Activated CD4-positive, alpha-beta T cell treated with anti-CD3 and anti-CD28 coated beads, Interleukin-2, amount 50 U/mL, for 4 hours (primary cell): ENCODE results near the gene TMEM51.

Source experiments
- DNase-seq, 2 experiments: peaks; one replicate each; pipeline ENCODE4 v3.0.0-alpha.2; 2020

TMEM51 gene

DNA sequence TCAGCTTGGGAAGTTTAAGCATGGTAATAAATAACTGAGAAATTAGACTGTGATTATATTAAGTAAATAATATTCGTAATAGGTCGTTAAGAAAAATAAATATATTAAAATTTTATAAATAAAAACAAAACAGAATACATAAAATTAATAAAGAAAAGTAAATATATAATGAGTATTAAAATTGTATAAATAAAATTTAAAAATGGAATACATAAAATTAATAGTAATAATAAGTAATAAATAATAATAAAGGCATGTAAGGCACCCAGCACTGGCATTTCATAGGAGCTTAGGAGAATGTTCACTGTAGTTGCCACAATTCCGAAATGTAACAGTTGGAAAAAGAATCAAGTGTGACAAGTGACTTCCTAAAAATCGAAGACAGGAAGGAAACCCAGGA is 47.7 kb downstream of the TMEM51 start:
- no peak for DNase-seq

- DNase-seq = no peak
Measured at GRCh38 chr1:15201849-15202551, 48.5 kb downstream of the TMEM51 start.

GRCh38 chr1:15204931-15205330 is 51.4 kb downstream of the TMEM51 start:
- no peak for DNase-seq

DNA sequence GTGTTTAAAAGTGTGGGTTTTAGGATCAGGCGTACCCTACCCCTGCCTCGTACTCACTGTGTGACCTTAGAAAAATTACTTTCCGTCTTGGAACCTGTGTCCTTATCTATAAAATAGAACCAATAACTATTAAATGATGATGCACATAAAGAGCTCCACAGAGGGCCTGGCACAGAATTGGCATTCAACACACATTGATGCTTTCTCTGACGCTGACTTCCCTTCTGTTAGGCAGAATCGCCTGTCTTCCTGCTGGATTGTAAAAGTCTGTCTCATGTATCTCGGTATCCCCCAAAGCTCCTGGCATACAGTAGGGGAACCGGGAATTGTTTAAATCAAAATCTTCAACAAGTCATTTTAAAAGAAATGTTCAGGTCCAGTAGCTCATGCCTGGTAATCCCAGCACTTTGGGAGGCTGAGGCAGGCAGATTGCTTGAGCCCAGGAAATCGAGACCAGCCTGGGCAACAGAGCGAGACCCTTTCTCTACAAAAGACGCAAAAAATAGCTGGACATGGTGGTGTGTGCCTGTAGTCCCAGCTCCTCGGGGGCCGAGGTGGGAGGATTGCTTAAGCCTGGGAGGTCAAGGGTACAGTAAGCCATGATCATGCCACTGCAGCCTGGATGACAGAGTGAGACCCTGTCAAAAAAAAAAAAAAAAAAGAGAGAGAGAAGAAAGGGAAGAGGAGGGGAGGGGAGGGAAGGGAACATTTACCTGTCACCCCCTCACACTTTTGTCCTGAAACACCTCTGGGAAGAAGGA is 52.2 kb downstream of the TMEM51 start:
- no peak for DNase-seq

DNA sequence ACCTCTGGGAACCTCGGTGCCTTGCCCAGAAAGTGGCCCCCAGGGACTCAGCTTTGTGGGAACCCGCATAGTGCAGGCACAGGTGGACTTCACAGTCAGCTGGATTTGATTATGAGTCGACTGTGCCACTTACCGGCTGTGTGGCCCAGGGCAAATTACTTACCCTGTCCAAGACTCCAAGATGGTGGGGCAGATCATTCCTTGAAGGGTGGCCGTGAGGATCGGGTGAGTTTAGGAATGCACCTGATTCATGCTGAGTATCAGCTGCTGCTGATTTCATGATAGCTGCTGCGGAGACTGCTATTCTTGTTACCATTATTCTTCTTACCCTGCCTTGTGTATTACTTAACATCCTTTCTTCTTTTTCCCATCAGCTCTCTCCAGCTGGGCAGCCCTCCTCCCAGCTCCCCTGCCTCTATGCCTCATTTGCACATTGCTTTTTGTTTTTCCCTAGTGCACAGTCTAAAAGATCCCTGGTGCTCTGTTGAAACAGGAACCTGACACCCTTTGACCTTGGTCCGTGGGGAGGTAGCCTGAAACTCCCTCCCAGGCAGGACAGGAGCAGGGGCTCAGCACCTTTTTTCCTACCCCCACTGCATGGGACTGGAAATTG is 53.0 kb downstream of the TMEM51 start:
- DNase-seq = no peak

DNA sequence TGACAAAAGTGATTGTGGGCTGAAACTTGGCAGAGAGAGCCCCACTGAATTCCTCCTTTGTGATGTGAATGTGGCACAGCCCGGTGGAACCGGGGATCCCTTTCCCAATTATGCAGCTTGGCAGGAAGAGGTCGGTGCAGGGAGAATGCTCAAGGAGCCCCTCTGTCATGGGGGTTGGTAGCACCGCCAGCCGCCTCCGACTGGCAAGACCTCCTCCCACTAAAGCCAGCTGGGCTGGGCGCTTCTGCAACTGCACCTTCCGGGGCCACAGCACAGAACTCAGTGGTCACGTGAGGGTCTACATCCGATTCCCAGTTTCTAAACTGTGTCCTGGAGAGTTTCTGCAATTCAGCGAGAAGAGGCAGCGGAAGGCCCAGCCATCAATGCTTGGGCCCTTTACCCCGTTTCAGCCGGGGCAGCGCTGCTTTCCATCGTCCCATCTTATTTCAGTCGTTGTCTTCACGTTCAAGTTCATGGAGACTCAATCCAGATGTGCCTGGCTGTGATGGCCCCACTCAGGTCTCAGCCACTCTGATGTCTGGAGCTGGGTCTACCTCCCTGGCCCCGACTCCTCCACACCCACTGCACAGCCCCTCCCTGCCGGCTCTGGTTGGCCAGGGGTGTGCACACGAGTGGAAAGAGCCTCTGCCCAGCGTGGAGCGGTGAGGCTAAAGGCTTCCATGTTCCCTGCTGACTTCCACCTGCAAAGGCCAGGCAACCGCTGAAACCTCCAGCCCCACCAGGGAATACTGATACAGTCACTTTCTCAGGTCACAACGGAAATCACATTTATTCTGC is 53.7 kb downstream of the TMEM51 start:
- no peak for DNase-seq

DNA sequence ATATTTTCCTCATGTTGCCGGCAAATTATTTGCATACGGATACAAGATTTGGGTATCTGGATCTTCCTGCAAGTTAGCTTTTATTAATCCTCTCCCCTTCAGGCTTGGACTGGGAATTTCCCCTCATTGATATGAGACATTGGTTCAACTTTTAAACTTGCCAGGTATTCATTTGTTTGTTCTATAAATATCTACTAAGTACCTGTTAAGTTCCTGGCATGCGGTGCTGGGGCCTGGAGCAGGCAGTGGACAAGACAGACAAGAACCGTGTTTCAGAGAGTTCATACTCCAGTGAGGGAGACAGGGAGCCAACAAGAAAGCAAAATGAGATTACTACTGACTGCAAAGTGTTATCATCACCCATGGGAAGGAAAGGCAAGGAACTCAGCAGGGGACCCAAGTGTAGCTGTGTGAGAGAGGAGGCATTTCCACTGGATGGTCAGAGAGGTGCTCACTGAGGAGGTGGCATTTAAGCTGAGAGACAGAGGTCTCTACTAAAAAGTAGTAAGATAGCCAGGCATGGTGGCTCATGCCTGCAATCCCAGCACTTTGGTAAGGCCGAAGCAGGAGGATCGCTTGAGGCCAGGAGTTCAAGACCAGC is 54.4 kb downstream of the TMEM51 start:
- no peak for DNase-seq

GRCh38 chr1:15210651-15211375 is 57.3 kb downstream of the TMEM51 start:
- DNase-seq = no peak

DNA sequence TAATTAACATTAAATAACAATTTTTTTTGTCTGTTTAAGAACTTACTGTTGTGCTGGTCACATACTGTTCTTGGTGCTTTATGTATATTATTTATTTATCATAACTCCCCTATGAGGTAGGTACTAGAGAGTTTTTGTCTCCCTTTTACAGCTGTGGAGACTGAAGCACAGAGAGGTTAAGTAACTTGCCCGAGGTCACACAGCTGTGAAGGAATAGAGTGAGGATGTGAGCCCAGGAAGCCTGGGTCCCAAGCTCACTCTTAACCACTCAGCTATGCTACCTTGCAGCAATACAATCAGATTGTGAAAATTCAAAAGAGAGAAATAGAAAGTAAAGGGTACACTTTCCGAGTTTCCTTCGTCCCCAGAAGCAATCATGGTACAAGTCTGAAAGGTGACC is 57.9 kb downstream of the TMEM51 start:
- DNase-seq = no peak

DNA sequence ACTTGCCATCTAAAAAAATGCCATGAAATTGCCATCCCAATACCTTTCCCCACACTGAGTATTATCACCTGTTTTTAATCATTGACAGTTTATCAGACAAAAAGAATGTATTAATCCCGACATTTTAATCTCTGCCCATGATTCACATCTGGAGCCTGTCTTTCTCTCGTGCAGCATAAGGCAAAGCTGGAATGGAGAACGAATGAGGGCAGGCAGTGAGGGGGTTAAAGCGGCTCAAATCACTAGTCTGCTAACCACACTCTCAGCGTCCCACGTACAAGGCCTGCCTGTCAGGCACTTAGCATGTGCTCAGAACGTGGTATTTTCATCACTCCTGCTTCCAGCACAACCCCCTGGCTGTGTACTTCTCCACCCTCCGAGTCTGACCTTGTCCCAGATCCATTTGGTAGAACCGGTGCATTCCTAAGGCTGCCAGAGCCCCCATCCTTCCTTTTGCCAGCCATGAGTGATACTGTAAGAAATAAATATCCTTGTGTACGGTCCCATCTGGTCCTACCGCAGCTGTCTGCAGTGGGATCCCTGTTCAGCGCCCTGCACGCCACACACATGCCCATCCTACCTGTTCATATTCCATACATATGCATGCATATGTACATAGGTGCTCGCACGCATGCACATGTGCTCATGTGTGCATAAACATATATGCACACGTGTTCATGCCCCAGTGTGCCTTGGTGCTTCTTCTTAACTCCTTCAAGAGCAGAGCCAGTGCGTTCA is 58.8 kb downstream of the TMEM51 start:
- DNase-seq = no peak

DNA sequence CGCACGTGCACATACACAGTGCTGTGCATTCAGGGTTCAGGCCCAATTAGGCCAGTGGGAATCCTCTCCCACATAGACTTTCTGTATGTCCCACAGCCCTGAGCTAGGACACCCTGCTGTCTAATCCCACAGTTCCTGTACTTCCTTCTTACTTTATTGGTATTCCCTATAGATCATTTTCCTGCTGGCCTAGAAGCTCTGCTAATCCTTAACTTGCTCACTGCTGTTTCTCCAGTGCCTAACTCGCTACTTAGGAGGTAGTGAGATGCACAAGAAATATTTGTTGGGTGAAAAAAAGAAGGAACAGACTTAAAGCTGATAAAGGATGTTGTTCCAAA is 59.4 kb downstream of the TMEM51 start:
- no peak for DNase-seq

GRCh38 chr1:15213341-15213821 is 59.8 kb downstream of the TMEM51 start:
- no peak for DNase-seq

DNA sequence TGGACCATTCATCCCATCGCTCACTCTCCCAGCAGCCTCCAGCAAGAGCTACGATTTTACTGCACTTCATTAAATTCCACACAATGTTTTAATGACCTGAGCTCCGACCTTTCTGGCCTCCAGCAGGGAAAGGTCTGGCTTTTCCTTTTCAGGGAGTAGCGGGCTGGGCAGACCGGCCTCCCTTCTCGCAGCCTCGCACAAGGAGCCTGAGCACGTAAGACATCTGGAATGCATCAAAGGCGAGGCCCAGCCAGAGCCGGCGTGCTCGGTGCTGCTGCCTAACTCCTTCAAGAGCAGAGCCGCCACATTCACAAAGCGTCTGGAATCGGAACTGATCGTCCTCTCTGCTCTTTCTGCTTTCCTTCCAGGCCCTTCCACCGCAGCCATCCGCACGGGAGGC is 61.0 kb downstream of the TMEM51 start:
- DNase-seq = no peak

DNA sequence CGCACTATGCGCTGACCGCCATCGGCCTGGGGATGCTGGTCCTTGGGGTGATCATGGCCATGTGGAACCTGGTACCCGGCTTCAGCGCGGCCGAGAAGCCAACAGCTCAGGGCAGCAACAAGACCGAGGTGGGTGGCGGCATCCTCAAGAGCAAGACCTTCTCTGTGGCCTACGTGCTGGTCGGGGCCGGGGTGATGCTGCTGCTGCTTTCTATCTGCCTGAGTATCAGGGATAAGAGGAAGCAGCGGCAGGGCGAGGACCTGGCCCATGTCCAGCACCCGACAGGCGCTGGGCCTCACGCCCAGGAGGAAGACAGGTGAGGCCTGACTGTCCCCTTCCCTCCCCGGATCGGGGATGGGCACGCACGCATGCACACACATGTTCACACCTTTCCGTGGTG is 61.6 kb downstream of the TMEM51 start:
- DNase-seq = no peak

- DNase-seq = no peak
Measured at GRCh38 chr1:15217654-15218053, 64.1 kb downstream of the TMEM51 start.

- DNase-seq = no peak
Measured at GRCh38 chr1:15218287-15219279, 65.0 kb downstream of the TMEM51 start.

DNA sequence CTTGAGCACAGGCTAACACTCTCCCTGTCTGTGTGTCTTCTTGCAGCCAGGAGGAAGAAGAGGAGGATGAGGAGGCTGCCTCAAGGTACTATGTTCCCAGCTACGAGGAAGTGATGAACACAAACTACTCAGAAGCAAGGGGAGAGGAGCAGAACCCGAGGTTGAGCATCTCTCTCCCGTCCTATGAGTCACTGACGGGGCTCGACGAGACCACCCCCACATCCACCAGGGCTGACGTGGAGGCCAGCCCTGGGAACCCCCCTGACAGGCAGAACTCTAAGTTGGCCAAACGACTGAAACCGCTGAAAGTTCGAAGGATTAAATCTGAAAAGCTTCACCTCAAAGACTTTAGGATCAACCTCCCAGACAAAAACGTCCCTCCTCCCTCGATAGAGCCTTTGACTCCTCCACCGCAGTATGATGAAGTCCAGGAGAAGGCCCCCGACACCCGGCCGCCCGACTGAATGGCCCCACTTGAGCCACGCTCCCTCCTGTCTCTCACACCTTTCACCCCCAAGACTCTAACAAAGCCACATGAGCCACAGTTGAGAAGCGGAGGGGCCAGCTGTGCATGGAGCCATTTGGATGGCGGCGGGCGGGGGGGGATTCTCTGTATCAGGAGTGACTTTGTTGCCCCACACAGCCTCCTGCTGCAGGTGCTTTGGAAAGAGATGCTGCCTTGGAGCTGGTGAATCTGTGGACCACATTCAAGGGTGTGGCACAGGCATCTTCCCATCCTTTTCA is 65.9 kb downstream of the TMEM51 start:
- no peak for DNase-seq

GRCh38 chr1:15220024-15220392 is 66.5 kb downstream of the TMEM51 start:
- DNase-seq = no peak

DNA sequence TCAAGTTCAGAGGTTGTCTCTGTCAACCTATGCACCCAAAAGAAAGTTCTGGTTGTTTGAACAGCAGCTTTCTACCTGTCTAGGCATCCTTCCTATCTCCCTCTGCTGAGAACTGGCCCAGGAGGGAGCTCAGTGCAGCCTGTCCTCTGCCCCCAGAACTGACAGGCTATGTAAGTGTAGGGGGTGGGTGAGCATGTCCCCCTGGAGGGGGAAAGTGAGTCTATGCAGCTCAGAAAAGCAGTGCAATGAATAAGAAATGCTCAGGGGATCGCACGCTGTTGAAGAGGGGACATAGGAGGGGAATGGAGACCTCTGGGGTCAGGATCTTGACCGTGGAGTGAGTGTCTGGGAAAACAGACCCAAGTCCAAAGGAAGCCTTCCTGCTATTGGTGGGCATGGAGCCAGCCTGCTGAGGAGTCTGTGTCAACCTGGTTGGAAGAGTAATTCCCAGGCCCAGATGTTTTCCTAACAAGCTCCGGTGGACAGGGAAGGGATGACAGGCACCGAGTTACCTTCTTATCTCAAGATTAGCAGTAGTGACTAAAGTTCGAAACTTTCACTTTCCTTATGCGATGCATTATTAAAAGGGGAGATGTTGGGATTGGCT is 67.4 kb downstream of the TMEM51 start:
- DNase-seq = no peak
